Activated CD4-positive, alpha-beta T cell treated with anti-CD3 and anti-CD28 coated beads, Interleukin-2, amount 50 U/mL, for 4 hours (primary cell): Measurements from ENCODE around the gene NANOG.
"Not testable (repeated sequence)": the region's sequence is repeated elsewhere in the genome, so short reads cannot be mapped to it uniquely, and the experiment has no call there.

Experiments used
- DNase-seq, 2 experiments: peaks; one replicate each; pipeline ENCODE4 v3.0.0-alpha.2; 2020

Gene NANOG

GRCh38 chr12:7788884-7789528 is at the start of gene NANOG:
NANOG (plus strand) TSS chr12:7789402; CDS start chr12:7789615, 213 bp downstream.
- not testable (repeated sequence) for DNase-seq

GRCh38 chr12:7747246-7747645 is 42.0 kb upstream of the NANOG start, which contains the start of gene CLEC4C:
CLEC4C (minus strand) TSS chr12:7747375; CDS start chr12:7747348, 27 bp downstream.
- no peak for DNase-seq

GRCh38 chr12:7748852-7749251 is 40.4 kb upstream of the NANOG start:
- no peak for DNase-seq

GRCh38 chr12:7749442-7749841 is 39.8 kb upstream of the NANOG start:
- DNase-seq, result no peak

GRCh38 chr12:7750350-7750749 is 38.9 kb upstream of the NANOG start:
- no peak for DNase-seq

GRCh38 chr12:7751394-7751793 is 37.8 kb upstream of the NANOG start:
- DNase-seq, result no peak

- not testable (repeated sequence) for DNase-seq
Measured at GRCh38 chr12:7751941-7752922, 37.0 kb upstream of the NANOG start.

GRCh38 chr12:7755668-7756067 is 33.5 kb upstream of the NANOG start:
- not testable (repeated sequence) for DNase-seq

GRCh38 chr12:7756993-7757392 is 32.2 kb upstream of the NANOG start:
- no peak for DNase-seq

- no peak for DNase-seq
Measured at GRCh38 chr12:7758766-7759140, 30.4 kb upstream of the NANOG start.

GRCh38 chr12:7769999-7770398 is 19.2 kb upstream of the NANOG start:
- no peak for DNase-seq

GRCh38 chr12:7781274-7781673 is 7.9 kb upstream of the NANOG start:
- no peak for DNase-seq

GRCh38 chr12:7782055-7782454 is 7.1 kb upstream of the NANOG start:
- DNase-seq, result no peak

GRCh38 chr12:7783433-7783832 is 5.8 kb upstream of the NANOG start:
- not testable (repeated sequence) for DNase-seq

- DNase-seq, result no peak
Measured at GRCh38 chr12:7784701-7785100, 4.5 kb upstream of the NANOG start.

GRCh38 chr12:7787574-7788293 is 1.5 kb upstream of the NANOG start:
- DNase-seq, result no peak

GRCh38 chr12:7788294-7788660 is 925 bp upstream of the NANOG start:
- no peak for DNase-seq

GRCh38 chr12:7793211-7793610 is 4.0 kb downstream of the NANOG start:
- no peak for DNase-seq

- not testable (repeated sequence) for DNase-seq
Measured at GRCh38 chr12:7797269-7797668, 8.1 kb downstream of the NANOG start.

GRCh38 chr12:7797698-7798398 is 8.6 kb downstream of the NANOG start:
- no peak for DNase-seq

GRCh38 chr12:7798750-7799308 is 9.6 kb downstream of the NANOG start:
- not testable (repeated sequence) for DNase-seq

GRCh38 chr12:7801460-7801859 is 12.3 kb downstream of the NANOG start:
- DNase-seq, result no peak
